Measurements from ENCODE around the gene SLC37A3.

GRCh38 chr7:140297192-140297591, 101.1 kb downstream of the SLC37A3 start:
- TF ChIP-seq SPI1 (IDR thresholded peaks at IDR 0.05; ENCODE audit: low read depth, low read length) = no peak
- TF ChIP-seq POLR2AphosphoS5 (IDR thresholded peaks at IDR 0.05; ENCODE audit: low read depth, low read length) = no peak
- TF ChIP-seq TAF1 (IDR thresholded peaks at IDR 0.05; ENCODE audit: low read depth, low read length) = no peak
- no peak for TF ChIP-seq POLR2A (IDR thresholded peaks at IDR 0.05; ENCODE audit: low read depth, low read length)
- TF ChIP-seq PAX5 (IDR thresholded peaks at IDR 0.05; ENCODE audit: insufficient read depth, low read length, severe bottlenecking) = no peak
- no peak for TF ChIP-seq POU2F2 (IDR thresholded peaks at IDR 0.05; ENCODE audit: low read depth, low read length)

All from GM12891 (cell line).